KG1 (cell line): ENCODE data around the gene CLSTN2.

ENCODE experiments used
- DNase-seq: peaks from one replicate; lab custom pipeline; 2025; lab: John Stamatoyannopoulos, UW

Gene CLSTN2

DNA sequence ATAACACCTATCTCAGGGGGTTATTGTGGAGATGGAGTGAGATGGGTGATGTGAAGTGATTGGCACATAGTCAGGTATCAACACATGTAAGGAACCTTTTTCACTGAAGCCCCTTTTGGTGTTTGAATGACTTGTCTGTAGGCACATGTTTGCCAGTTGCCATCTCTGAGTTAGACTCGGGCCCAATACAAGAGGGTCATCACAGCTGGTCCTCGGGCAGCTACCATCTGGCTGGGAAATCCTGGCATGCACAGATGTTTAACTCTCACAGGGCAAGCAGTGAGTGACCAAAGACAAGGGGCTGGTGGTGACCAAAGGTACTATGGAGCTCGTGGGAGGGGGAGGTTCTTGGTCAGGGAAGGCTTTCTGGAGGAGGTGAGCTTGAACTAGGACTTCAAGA lies 118.8 kb downstream of the CLSTN2 start:
- DNase-seq, result no peak

DNA sequence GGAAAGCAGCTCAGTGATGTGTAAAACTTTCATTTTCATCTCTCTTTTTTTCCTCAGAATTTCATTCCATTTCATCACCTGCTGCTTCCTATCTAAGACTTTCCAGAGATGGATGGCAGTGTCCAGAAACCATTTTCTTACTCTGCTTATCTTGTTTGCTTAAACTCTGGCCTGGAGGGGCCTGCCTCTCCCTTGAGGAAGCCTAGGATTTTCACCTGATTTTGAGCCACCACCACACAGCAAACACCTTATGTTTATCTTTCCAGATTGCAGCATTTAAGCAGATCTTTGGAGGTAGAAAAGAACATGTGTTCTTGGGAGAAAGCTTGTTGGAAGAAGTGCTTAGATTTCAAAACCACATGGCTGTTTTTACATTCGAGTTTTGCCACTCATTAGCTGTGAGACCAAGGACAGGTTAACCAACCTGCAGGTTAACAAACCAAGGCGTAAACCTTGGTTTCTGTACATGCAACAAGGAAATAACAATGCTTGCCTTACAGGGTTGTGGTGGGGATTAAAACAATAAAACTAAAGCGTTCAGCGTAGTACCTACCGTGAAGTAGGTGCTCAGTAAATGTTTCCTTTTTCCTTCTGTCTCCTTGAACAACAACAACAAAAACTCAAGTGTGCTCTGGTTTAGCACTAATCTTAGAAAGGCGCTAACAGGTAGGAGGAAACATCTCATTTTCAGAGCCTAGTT lies 120.3 kb downstream of the CLSTN2 start:
- DNase-seq, result no peak

DNA sequence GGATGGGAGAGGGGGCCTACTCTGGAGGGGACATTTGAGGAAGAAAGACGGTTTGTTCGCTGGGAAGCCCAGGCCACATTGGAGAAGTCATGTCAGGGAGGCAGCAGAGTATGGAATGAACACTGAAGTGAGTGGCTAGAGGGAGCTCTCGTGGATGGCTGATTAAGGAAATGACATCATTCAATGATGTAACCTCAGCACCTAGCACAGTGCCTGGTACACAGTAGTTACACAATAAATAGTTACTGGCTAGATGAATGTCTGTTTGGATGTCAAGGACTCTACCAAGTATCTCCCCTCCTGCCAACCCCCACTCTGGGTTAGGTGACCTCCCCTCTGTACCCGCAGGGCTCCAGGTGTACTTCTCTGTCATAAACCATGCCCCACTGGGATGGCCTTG lies 121.1 kb downstream of the CLSTN2 start:
- DNase-seq, result no peak

DNA sequence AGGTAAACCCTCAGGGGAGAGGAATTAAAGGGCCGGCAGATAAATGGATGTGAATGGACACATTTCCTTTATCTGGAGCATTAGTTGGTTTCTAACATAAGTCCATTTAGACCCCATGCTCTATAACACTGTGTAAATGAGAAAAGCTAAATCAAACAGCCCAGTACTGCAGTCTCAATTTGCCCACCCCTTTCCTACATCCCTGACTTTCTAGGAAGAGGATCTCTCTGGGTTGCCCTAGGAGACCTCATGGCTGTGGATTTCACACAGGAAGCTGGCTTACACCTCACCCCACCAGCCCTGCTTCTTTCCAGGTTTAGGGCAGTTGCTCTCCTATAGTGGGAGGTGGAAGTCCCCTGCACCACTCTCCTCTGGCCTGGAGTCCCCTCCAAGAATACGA lies 126.2 kb downstream of the CLSTN2 start:
- no peak for DNase-seq

DNA sequence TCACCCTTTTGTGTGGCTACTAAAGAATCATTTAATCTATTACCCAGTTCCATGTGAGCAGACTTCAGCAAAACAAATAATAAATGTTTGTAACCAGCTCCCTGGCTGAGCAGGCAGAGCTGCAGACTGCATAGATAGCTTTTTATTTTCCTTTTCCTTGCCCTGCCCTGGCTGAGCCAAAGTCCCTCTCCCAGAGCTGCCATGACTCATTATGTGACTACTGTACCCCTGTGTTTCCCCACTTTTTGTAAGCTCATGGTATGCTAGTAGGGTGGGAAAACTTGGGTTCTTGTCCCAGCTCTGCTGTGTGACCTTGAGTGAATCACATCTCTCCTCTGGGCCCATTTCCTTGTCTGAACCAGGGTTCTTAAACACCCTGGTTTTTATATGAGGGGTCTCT lies 127.5 kb downstream of the CLSTN2 start:
- DNase-seq, result no peak

DNA sequence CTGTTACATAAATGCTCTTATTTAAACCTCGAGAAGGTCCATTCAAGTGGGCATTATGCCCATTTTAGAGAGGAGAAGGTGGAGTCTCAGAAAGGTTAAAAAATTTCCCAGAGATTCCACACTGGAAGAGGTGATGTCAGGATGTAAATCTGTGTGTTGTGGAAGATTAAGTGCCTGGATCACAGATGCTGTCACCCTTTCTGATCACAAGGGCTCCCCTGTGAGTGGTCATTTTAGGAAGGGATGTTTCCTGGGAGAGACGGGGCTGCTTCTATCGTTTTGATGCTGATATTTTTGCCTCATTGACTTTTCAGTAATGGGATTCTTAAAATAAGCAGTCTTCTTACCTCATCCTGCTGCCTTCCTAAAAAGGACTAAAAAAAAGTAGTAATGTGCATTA lies 132.5 kb downstream of the CLSTN2 start:
- no peak for DNase-seq

DNA sequence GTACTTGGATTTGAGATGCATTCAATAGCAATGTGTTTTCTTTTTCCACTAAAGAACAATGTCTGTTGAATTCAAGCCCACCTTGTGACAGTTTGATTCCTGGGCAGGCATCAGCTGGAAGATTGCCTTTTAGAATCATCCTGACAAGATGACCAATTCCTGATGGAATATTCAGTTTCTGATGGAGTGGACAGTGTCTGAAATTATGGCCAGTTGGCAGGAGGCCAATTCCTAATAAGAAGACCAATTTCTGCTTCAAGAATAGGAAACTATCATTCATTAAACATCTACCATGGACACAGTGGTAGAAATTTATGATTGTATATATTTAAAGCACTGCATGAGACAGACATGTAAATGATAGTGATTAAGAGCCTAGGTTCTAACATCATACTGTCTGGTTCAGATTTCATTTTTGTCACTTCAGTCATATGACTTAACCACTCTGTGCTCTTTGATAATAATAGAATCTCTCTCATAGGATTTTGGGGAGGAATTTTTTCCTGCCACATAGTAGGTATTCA lies 133.6 kb downstream of the CLSTN2 start:
- DNase-seq, result no peak

DNA sequence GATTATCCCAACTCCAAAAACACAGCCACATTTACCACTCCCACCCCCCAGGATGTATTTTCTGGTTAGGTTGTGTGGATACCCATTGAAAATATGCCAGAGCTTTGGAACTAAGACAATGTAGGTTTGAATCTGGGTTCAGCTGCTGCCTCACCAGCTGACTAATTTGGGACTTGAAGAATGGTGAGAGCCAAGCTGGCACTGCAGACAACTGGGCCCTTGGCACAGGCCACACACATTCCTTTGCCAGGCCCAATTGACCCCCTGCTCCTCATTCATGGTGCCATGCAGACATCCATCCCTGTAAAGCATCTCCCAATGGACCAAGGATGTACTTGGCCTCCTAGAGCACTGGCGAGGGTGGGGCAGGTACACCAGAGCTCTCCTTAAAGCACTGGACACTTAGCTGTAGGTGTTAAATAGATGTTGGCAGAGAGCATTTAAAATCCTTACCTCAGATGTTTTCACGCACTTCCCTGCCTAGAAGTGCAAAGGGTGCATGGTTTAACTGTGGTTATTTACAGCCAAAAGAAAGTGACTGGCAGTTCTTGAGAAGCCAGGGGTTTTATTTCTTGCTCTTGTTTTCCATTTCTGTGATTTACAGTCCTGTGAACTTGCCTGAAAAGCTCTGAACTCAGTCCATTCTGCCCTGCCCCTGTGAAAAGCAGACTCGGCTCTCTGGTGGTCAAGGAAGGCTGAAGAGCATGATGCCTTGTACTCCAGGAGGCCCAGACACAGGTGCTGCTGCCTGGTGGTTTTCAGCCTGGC lies 138.5 kb downstream of the CLSTN2 start:
- DNase-seq, result no peak

DNA sequence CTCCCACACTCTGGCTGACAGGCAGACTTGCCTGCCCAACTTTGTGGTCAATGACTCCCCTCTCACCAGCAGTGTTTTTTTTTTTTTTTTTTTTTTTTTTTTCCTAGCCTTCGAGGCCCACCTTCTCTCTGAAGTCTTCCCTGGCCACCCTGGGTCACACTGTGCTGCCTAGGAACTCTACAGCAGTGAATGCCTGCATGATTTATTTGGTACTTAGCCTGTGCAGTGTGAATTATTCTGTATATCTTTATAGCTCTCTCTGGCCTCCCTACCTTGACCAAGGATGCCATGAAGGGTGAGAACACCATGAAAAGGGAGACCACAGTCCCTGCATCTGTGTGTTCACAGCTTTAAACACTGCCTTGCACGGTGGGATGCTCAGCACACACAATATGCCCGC lies 141.6 kb downstream of the CLSTN2 start:
- DNase-seq, result no peak

DNA sequence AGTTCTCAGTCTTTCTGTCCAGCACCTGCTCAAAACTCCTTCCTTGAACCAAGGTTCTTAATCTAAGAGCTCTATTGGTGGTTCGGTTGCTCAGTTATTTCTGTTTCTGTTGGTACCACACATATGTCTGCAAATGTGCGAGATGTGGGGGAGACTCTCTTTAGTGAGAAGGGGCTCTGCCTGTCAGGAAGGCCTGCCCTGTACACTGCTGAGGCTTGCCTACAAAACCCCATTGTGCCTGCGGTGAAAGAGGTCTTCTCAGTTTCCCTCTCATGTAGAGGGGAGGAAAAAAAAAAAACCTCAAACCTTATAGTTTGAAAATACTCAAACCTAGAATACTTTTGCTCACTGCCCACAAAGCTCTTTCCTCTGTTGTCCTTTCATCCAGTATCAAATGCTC lies 142.4 kb downstream of the CLSTN2 start:
- DNase-seq, result no peak

DNA sequence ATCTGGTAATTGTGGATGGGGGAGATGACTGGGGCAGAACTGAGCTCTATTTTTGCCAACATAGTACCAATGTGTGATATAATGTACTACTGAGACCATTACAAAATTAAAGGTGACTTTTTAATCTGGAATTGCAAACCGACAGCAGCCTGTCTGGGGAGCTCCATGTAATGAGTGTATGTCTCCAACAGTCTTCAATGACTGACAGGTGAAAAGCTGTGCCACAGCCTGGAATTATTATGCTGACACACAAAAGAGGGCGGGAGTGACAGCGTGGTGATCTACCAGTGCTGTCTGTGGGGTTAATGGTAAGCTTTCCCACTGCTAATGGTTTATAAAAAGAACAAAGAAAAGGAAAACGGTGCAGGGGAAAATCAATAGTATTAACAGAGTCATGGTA lies 143.4 kb downstream of the CLSTN2 start:
- no peak for DNase-seq

DNA sequence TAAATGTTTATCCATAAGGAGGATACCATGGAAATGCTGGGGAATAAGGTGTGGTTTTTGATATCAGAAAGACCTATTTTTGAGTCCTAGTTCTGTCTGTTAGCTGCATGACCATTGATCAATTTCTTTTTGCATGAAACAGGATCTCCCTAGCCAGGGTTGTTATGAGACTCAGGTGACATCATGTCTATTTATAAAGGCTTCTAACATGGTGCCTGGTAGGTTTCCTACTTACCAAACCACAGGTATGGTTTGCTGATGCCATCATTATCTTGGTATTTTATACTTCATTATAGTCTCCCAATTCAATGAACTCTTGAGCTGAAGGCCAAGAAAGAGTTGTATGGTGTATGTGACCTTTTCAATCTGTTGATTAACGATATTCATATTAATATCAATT lies 144.0 kb downstream of the CLSTN2 start:
- DNase-seq, result no peak

DNA sequence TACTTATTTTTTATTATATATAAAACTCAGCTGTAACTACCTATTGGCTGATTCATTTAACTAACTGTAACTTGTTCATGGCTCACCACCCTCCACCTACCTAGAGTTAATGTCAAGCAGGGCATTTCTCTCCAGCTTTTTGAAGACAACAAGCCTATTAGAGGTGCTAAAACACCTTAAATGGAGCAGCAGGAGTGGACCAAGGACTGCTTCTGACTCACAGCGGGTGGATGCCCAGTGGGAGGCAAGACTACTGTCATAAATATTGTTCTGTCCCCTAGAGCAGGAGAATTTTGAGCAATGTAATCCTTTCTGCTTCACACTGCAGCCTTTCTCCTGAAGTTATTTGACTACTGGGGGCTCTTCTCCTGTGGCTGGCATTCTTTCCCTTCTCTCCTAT lies 146.9 kb downstream of the CLSTN2 start:
- DNase-seq, result no peak

DNA sequence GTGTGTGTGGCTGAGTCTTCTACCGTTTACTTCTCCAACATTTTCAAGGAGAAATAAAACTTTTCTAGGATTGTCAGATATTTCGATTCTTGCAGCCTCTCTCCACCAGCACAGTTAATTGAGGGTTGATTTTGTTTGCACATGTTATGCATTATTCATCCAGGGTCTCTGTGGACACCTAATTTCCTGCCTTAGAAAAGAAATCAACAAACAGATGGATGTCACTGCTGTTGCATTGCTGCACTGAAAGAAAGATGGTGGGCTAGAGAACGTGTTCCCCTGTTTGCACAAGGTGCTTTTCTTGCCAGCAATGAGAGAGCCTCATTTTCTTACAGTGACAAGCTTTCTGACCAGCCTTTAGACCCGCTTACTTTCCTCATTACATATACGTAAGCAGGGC lies 150.0 kb downstream of the CLSTN2 start:
- DNase-seq, result no peak

DNA sequence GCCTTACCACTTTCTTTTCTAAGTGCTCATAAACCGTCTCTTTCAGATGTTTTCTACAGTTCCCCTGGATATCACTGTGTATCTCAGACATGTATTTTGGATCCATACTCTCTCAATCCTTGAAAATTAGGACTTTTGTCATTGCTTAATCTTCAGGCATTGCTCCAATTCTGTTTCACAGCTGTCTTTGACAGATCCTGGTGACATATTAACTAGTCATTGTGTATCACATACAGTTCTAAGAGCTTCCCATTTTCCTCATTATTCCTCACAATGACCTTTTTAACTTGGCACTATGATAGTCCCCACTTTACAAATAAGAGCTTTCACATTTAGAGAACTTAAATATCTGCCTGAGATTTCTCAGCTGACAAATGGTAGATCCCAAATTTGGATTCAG lies 151.7 kb downstream of the CLSTN2 start:
- DNase-seq, result no peak

DNA sequence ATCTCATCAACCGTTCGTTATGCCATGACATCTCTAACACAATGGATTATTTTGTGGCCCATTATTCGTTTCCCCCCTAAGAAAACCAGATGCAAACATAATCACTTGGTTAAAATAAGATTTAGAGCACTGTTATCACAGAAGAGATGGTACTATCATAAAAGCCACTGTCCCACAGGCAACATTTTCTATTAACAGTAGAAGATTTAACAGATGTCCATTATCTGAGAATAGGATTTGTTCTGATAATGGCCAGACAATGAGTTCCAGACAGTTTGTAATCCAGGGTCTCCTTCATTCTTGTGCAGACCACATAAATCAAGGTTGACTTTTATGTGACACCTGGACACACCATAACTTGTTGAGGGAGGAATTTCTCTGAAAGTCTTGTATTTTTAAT lies 153.1 kb downstream of the CLSTN2 start:
- DNase-seq, result no peak

DNA sequence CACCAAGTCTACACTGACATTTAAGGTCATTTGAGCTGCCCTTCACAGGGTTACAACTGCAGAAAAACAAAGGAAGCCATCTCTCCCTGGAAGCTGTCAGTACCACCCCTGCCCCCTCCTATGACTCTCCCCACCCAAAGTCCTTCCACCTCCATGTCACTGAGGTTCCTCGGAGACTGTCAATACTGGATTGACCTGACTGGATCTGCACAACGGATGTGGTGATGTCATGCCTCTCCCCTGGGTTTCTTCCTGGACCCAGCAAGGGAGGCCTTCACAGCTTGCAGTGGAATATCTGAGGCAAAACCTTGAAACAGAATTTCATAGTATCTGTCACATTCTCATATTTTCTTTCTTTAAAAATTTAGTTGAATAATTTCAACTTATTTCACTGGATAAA lies 153.5 kb downstream of the CLSTN2 start:
- DNase-seq, result no peak

DNA sequence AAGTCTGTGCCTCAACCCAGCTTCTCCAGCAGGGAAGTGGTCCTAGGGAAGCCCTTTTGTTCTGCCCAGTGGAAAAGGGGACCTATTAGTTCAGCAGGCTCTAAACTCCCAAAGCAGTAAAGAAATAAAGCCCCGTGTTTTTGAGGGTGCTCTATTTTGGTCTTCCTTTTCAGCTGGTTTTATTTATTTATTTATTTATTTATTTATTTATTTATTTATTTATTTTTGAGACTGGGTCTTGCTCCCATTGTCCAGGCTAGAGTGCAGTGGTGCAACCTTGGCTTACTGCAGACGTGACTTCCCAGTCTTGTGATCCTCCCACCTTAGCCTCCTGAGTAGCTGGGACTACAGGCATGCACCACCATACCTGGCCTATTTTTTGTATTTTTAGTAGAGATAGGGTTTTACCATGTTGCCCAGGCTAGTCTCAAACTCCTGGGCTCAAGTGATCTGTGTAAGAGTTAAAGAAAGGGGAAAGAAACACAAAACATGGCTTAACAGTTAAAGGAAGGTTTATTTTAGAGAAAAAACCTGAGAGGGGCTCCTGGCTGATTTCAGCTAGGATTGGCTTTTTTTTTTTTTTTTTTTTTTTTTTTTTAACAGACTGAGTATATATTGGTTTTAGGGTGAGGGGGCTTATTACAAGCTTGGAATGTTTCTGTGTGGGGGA lies 154.6 kb downstream of the CLSTN2 start:
- no peak for DNase-seq

DNA sequence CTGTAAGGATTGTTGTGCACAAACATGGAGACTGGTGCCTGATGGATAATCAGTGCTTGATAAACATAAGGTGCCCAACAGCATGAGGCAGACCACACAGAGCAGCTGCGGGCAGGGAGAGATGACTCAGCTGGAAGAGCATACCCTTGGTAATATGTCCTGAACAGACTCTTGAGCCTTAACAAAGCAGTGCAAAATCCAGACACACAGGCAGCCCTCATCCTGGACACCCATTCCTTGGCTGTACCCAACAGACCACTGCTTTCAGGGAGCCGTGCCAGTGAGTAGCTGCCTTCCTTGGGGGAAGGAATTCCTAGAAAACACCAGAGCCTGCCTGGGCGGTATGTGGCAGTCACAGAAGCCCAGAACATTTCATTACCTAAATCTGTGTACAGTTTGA lies 156.2 kb downstream of the CLSTN2 start:
- no peak for DNase-seq

DNA sequence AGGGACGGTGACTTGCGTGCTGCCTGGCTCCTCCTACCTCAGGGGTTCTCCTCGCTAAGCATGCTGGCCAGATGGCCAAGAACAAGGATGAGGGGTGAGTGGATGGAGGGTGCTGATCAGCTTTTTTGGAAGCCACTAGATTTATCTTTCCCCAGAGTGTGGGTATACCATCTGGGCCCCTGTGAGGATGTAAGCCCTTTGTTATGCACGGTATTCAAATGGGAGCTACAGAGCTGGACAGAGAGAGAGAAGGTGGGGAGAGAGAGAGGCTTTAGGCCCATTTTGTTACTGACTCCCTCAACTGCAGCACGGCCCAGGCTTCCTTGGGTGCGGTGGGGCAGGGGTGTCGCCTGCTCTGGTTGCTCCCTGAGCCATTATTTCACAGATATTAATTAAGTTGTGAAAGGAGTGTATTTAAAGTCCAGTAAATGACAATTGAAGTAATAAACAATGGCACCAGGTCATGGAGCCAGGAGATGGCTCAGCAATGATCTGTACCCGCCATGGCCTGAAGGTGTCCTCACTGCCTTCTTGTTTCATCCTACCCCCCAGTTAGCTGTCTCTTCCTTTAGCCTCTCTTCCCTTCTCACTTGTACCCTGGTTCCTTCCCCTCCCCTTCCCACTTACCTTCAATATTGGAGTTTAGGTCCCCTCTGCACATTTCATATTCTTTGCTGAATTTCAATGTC lies 158.0 kb downstream of the CLSTN2 start:
- no peak for DNase-seq

DNA sequence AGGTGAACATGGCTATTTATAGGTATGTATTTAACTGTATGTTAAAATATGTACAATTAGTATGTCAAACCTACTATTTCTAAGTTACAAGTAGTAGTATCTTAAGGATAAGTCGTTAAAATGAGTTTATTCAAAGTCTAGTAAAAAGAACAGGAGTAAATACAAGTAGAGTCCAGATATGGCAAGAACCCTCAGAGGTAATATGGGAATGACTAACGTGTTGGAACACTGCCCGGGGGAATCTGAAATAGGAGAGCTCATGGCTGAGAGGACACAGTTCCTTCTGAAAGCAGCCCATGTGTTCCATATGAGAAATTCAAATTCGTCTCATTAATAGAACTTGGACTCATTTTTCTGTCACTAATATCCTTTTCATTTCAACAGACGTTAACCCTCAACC lies 158.8 kb downstream of the CLSTN2 start:
- no peak for DNase-seq

DNA sequence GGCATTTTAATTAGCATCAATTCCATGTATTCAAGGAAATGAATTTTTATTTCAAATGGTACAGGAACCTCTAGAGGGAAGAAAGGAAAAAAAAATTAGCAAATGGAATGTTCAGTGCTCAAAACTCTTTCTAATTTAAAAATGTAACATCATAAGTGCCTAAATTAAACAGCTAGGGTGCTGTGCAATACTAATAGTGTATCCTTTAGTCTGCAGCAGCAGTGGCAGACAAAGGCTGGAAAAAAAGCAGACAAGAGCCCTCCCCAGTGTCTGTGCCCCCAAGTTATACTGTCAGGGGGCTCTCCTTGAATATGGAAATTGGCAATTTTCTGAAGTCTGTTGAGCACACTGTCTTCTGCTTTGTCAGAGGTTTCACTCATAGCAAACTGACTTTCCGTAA lies 159.5 kb downstream of the CLSTN2 start:
- DNase-seq, result no peak

DNA sequence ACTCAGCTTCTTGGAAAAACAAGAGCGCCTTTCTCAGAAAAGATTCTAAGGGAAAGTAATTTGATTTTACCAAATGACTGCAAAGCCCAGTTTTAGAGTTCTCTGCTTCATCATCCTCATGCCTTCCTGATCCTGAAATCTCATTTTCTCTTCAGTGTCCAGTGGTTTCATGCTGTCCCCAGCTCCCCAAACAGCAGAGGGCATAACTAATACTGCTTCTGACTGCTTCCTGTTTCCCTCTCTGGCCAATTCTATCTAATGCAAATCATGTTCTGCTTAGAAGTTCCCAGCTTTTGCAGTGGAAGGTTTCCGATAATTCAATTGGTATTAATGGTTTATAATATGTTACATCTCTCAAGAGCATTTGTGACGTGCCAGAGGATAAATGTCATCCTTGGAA lies 161.1 kb downstream of the CLSTN2 start:
- DNase-seq, result no peak
